ENCODE measurements around the gene HS6ST3.
"Not testable (repeated sequence)": the region's sequence is repeated elsewhere in the genome, so short reads cannot be mapped to it uniquely, and the experiment has no call there.

The HS6ST3 gene

GRCh38 chr13:96473526-96474180 is 383.7 kb downstream of the HS6ST3 start:
- no peak for DNase-seq

GRCh38 chr13:96474181-96474557 is 384.3 kb downstream of the HS6ST3 start:
- DNase-seq: no peak

DNA sequence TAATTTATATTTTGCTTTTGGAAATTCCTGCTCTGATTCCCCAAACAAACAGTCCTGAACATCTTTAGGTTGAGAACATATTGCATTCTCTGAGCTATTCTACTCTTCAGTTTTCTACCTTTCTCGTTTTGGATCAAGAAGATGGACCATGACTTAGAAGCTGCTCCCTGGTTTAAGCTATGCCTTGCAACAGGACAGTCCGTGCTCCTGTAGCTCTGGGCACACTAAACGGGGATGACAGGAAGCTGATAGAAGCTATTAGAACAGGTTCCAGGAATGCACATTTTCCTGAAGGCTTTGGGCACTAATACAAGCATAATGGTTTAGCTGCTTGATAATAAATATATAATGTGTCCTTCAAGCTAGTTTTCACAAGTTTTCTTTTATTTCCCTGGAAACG is 385.2 kb downstream of the HS6ST3 start:
- DNase-seq: no peak

DNA sequence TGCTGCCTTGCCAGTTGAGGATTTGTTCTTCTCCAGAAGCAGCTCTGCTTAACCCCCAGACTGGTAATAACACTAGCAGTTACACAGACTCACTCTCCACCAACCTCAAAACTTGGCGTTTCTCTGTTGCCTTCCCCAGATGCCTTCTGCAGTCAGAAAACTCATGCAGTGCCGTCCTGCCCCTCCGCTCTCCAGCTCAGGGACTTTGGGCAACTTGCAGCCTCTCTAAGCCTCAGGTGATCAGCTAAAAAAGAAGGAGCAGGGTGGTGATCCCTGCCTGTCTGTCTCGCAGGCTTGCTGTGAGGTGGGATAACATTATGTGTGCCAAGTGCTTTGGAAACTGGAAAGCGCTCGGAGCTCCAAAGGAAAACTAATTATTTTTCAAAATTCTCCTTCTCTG is 391.6 kb downstream of the HS6ST3 start:
- no peak for DNase-seq

DNA sequence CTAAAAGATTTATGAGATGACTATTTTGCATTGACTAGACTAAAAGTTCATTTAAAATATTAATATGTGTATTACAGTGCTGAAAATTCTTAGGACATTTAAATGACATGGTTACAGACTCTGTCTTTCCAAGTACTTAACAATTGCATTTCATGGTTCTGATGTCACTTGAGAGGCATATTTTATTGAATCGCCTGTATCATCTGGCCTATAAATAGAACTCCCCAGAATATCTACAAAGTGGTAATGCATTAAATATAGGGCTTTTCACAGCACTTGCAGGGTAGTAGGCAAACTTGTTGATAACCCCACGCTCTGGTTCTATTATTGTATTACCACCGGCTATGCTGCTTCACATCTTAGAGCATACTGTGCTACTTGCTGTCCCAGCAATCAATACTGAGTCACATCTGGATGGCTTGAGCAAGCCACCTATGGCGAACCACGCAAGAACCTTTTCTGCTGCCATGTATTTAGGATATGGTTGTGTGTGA is 400.6 kb downstream of the HS6ST3 start:
- no peak for DNase-seq

DNA sequence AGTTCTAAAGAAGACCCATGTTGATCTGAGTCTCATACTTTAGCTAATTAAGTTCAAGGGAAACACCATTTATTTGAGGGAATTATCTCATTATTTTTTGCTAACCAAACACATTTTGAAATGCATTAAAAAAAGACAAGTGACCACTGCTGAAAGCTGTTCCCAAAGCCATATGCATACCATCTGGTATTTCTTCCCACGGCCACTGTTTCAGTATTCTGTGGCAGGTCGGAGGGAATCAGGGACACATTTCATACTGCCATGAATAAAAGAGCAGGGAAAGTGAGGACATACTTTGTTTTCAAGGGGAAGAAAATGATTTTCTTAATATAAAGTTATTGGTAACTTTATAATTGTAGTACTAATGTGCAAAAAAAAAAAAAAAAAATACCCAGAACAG is 401.2 kb downstream of the HS6ST3 start:
- no peak for DNase-seq

DNA sequence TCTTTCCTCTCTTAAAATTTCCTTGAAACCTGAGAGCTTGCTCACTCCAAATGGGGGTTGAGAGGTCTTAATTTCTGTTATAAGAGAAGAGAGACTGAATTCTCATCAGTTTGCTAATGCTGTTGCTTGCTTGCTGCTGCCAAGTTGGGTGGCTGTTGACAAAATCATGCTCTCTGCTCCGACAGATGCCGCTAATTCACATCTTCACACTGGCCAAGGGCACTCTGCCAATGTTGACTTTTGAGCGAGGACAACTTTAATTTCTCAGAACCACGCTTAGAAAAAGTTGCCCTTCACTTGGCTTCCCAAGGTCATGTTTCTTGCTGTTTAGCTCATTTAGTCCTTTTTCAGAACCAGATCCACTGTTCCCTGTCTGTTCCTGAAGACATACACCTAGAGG is 402.9 kb downstream of the HS6ST3 start:
- DNase-seq: no peak

GRCh38 chr13:96499656-96500055 is 409.7 kb downstream of the HS6ST3 start:
- no peak for DNase-seq

GRCh38 chr13:96500953-96501352 is 411.0 kb downstream of the HS6ST3 start:
- no peak for DNase-seq

GRCh38 chr13:96503481-96503880 is 413.6 kb downstream of the HS6ST3 start:
- DNase-seq: no peak

GRCh38 chr13:96511587-96511986 is 421.7 kb downstream of the HS6ST3 start:
- no peak for DNase-seq

- DNase-seq: no peak
Observed at GRCh38 chr13:96519380-96519779, 429.5 kb downstream of the HS6ST3 start.

GRCh38 chr13:96524398-96525020 is 434.6 kb downstream of the HS6ST3 start:
- not testable (repeated sequence) for DNase-seq

DNA sequence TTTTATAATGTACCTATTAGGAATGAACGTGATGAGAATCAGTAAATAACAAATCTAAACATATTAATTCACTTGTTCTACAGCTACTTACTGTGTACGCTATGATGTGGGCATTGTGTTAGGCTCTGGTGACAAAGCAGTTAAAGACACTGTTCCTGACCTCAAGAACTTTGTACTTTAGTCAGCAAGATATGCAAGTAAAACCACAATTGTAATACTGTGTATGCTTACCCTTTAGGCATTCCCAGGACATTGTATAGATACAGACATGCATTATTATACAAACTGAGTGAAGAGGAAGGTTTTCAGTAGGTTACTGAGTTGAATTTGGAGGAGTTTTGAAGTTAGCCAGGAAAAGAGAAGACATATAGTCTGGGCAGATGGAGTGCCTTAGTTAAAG is 435.8 kb downstream of the HS6ST3 start:
- DNase-seq: no peak

GRCh38 chr13:96527497-96527896 is 437.6 kb downstream of the HS6ST3 start:
- no peak for DNase-seq

GRCh38 chr13:96532804-96533203 is 442.9 kb downstream of the HS6ST3 start:
- DNase-seq: no peak

DNA sequence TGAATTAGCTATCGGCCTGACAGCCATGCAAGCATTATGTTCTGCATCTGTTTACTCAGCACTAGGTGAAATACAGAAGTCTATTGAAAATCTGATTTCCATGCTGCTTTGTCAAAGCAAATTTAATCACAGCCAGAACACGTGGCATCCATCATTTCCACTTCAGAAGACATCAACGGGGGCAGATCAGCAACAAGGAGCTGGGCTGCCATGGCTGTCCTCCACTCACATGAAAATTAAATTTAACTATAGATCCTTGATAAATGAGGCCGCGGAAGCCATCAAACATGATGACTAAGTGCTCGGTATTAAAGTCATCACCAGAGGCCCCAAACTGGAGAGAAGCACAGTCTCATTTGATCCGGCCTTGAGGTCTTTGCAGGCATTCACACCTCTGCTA is 443.5 kb downstream of the HS6ST3 start:
- DNase-seq: no peak

DNA sequence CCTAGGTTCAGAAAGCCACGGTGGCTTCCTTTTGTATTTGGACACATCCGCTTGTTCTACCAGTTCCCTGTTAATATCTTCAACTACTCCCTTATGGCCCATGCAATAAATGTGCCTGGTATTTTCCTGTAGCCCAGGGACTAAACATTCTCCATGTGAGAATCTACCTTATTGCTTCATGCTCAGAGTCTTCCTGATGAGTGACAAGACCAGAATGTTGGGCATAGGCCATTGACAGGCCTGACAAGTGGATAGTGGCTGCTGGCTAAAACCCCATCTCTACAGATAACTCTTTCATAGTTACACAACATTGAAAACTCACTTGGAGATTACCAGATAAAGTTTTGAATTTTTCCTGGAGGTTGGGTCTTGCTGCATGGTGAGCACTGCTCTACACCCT is 449.9 kb downstream of the HS6ST3 start:
- DNase-seq: no peak

- no peak for DNase-seq
Observed at GRCh38 chr13:96540670-96541069, 450.8 kb downstream of the HS6ST3 start.

DNA sequence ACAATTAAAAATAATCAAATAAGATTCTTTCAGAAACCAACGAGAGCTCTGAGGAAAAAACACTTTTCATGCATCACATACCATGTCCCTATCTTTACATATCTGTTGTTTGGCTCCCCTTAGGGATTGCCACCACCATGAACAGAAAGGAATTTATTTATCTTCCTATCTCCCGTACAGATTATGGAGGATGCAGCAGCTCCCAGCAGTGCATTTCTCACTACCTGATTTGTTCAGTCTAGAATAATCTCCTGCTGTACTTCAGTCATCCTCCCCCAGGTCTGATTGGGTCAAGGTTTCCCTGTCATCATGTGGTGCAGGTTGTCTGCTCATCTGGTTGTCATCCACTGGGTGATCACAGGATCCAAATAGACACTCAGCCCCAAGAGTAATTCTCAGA is 453.1 kb downstream of the HS6ST3 start:
- no peak for DNase-seq

GRCh38 chr13:96544957-96545356 is 455.1 kb downstream of the HS6ST3 start:
- DNase-seq: no peak

GRCh38 chr13:96546463-96546862 is 456.6 kb downstream of the HS6ST3 start:
- no peak for DNase-seq

- DNase-seq: no peak
Observed at GRCh38 chr13:96551546-96551945, 461.6 kb downstream of the HS6ST3 start.

DNA sequence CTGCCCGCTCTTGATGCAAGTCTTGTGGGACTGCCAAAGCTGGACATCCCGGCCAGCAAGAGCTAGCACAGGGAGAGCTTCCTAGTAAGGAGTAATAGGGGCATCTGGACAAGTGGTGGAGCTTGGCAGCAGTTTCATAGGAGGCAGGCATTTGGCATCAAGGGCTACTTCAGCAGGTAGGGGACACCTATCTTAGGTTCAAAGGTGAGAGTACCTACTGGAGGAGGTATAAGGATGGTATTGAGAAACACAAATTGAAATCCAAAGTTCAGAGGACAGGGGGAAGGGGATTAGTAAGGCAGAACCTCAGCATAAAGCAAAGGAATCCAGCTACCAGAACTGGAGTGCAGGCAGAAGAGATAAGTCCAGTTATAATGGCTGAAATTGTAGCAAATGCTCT is 462.7 kb downstream of the HS6ST3 start:
- DNase-seq: no peak

- DNase-seq: no peak
Observed at GRCh38 chr13:96553796-96554195, 463.9 kb downstream of the HS6ST3 start.
